ENCODE data around the gene ENDOV. TPM values are rescaled to one million over a fixed set of nuclear protein-coding genes. Genes with fewer than 3 reads are reported as not detected.

The ENDOV gene
- total RNA-seq, 4 donors from 2014 or later = 9.1 to 14.7 (median 13.0) TPM

- Histone ChIP-seq H3K27ac (replicated peaks in 1 of 4) (peak overlapping the region; percentile 94 to 100 (median 96)), H3K27me3 (no peaks in the 10 kb centered on the region), H3K9me3 (no peaks in the 10 kb centered on the region), H3K36me3 (no peaks in the 10 kb centered on the region), H3K4me1 (peaks cover 37 to 69% (median 59%) of the 10 kb centered on the region in 4 donors), H3K4me3 (peak overlapping the region in 3 of 4 donors; percentile 16 to 28 (median 22))
- no peak for DNase-seq (ENCODE audit: extremely low spot score)
- intact Hi-C loops (cut with DNase I) = no loop called here
- TF ChIP-seq POLR2AphosphoS5 (IDR thresholded peaks at IDR 0.05) (no peak), EP300 (IDR thresholded peaks at IDR 0.05) (no peak), POLR2A (IDR thresholded peaks at IDR 0.05; ENCODE audit: low read depth) (no peak), CTCF (IDR thresholded peaks at IDR 0.05) (no peak)
- 69% methylated on average over 14 of the region's 15 CpGs for WGBS
Measured at GRCh38 chr17:80457236-80457856, 42.4 kb downstream of the ENDOV start.

- 92% methylated on average over 8 of the region's 8 CpGs for WGBS
- no peak overlapping the region for H3K27ac ChIP-seq (replicated peaks in 1 of 4)
- peaks cover 37 to 69% (median 59%) of the 10 kb centered on the region in 4 donors for H3K4me1 ChIP-seq
- intact Hi-C loops (cut with DNase I) = no loop called here
- H3K9me3 ChIP-seq = no peaks in the 10 kb centered on the region
- TF ChIP-seq EP300 (IDR thresholded peaks at IDR 0.05) (no peak), POLR2AphosphoS5 (IDR thresholded peaks at IDR 0.05) (no peak), CTCF (IDR thresholded peaks at IDR 0.05) (no peak), POLR2A (IDR thresholded peaks at IDR 0.05; ENCODE audit: low read depth) (no peak)
- no peak for DNase-seq (ENCODE audit: extremely low spot score)
- H3K36me3 ChIP-seq = no peaks in the 10 kb centered on the region
- no peaks in the 10 kb centered on the region for H3K27me3 ChIP-seq
- H3K4me3 ChIP-seq = no peak overlapping the region
Measured at GRCh38 chr17:80458016-80458415, 43.0 kb downstream of the ENDOV start.

- no peaks in the 10 kb centered on the region for H3K9me3 ChIP-seq
- no peak for TF ChIP-seq POLR2AphosphoS5 (IDR thresholded peaks at IDR 0.05)
- no peak for TF ChIP-seq EP300 (IDR thresholded peaks at IDR 0.05)
- TF ChIP-seq CTCF (IDR thresholded peaks at IDR 0.05) = no peak
- TF ChIP-seq POLR2A (IDR thresholded peaks at IDR 0.05; ENCODE audit: low read depth) = no peak
- peaks cover 28 to 58% (median 50%) of the 10 kb centered on the region in 4 donors for H3K4me1 ChIP-seq
- no peak overlapping the region for H3K4me3 ChIP-seq
- no peaks in the 10 kb centered on the region for H3K36me3 ChIP-seq
- H3K27me3 ChIP-seq = no peaks in the 10 kb centered on the region
- no peak overlapping the region for H3K27ac ChIP-seq (replicated peaks in 1 of 4)
- 85% methylated on average over 11 of the region's 11 CpGs for WGBS
- DNase-seq (ENCODE audit: extremely low spot score) = no peak
- intact Hi-C loops (cut with DNase I) = no loop called here
Measured at GRCh38 chr17:80459234-80459633, 44.3 kb downstream of the ENDOV start.

GRCh38 chr17:80460429-80460834 lies 45.5 kb downstream of the ENDOV start:
- DNase-seq (ENCODE audit: extremely low spot score) = no peak
- Histone ChIP-seq H3K4me1 (peaks cover 27 to 54% (median 46%) of the 10 kb centered on the region in 4 donors), H3K4me3 (no peak overlapping the region), H3K9me3 (no peaks in the 10 kb centered on the region), H3K27me3 (no peaks in the 10 kb centered on the region), H3K36me3 (no peaks in the 10 kb centered on the region), H3K27ac (replicated peaks in 1 of 4) (peak overlapping the region; percentile 40 to 70 (median 64))
- 54% methylated on average over 8 of the region's 8 CpGs for WGBS
- intact Hi-C loops (cut with DNase I) = no loop called here
- TF ChIP-seq CTCF (IDR thresholded peaks at IDR 0.05) (no peak), POLR2AphosphoS5 (IDR thresholded peaks at IDR 0.05) (peak; percentile 59 to 76)
